ENCODE results near the gene SEC22C. TPM values are rescaled to one million over a fixed set of nuclear protein-coding genes. Genes with fewer than 3 reads are reported as not detected.
"Not testable (repeated sequence)": the region's sequence is repeated elsewhere in the genome, so short reads cannot be mapped to it uniquely, and the experiment has no call there.

Gene SEC22C
- total RNA-seq, 2 experiments from 2014 or later, result 56.0 to 58.9 TPM

DNA sequence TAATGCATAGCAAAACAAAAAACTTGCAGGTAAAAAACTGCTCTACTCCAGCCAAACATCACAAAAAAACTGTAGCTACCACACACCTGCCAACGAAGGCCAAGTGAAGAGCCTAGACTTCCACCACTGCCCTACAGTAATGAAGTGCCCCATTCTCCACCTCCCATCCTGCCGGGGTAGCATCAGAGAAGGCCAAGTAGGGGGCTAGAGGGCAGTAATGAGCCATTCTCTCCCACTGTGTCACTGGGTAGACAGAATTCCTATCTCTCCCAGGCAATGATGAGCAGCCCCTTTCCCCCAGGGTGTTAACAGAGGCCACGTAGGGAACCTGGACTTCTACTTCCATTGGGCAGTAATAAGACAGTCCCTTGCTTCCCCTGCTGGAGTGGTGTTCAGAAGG is 9.5 kb downstream of the SEC22C start:
- Mint-ChIP-seq H3K36me3 (ENCODE audit: low read depth) (peaks cover 69% of the 10 kb centered on the region), H3K27ac (no peak overlapping the region), H3K4me1 (peaks cover 34% of the 10 kb centered on the region), H3K9me3 (peaks cover 19% of the 10 kb centered on the region), H3K27me3 (no peaks in the 10 kb centered on the region), H3K4me3 (no peak overlapping the region)
- DNase-seq, result no peak
- CTCF ChIA-PET, result interaction anchor here (0.6 to 0.7 kb wide), 2 partner anchors 10 to 563 kb away, joined by 3 to 7 read pairs; no protein-coding TSS in a partner anchor
- POLR2A ChIA-PET, result no interaction called here

DNA sequence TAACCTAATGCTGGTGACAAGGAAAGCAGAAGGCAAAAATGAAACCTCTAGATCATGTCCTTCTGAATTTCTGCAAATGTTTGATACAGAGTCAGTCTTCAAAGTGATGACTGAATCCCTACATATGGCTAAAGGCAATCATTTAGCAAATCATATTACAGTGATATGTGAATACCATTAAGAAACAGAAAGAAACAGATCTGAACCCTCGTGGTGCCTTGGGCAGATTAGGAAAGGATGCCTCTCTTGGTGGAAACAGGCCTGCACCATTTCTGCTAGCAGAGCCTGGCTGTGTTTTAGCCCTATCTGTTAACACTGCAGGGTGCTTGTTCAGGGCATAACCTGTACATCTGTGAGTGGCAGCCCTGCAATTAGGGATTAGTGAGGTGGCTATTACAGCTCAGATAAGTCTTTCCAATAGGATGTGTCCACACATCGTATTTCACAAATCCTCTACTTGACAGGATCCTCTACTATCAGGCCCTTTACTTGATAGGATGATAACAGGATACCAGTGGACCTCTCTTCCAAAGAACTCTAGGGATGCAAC is 12.1 kb downstream of the SEC22C start:
- peaks cover 8% of the 10 kb centered on the region for H3K9me3 Mint-ChIP-seq
- H3K4me3 Mint-ChIP-seq, result no peak overlapping the region
- H3K27me3 Mint-ChIP-seq, result no peaks in the 10 kb centered on the region
- ChIA-PET CTCF (no interaction called here), POLR2A (no interaction called here)
- no peak overlapping the region for H3K27ac Mint-ChIP-seq
- peaks cover 62% of the 10 kb centered on the region for H3K36me3 Mint-ChIP-seq (ENCODE audit: low read depth)
- H3K4me1 Mint-ChIP-seq, result peaks cover 24% of the 10 kb centered on the region
- DNase-seq, result no peak

DNA sequence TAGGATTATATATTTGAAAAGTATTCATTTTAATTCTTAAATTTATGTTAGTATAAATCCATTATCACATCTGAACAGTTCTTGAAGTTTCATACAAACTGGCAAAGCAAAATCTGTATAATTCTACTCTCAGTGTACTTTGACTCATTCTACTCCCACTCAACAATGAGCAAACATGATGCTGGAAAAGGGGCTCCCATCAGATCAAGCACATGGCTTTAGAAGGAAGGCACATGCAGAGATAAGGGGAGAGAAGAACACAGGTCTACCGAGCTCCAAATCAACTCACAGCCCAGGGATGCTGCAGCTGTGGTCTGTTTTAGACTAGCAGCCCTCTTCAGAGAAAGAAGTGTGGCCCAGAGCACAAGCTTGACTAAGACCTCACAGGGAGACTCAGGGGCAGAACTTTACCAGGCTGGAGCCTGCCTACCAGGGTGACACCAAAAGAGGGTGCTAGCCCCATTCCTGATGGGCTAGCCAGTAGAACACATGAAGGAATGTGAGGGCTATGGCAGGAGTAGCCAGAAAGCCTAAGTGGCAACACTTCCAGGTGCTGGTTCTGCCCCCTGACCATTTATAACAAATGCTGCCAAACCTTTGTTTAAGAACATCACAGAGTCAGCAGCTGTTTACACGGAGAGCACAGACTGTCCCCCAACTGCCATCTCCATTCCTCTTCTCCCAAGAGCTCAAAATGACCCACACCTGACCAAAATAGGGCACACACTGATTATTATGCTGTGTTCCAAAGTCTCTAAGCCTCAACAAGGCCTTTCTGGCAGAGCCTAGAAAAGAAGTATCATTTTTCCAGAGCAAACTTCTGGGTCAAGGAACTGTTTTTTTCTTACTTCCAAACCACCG is 19.5 kb downstream of the SEC22C start:
- Mint-ChIP-seq H3K27ac (peak overlapping the region; percentile 63), H3K4me3 (no peak overlapping the region), H3K9me3 (no peaks in the 10 kb centered on the region), H3K36me3 (ENCODE audit: low read depth) (peaks cover 54% of the 10 kb centered on the region), H3K27me3 (no peaks in the 10 kb centered on the region), H3K4me1 (peaks cover 9% of the 10 kb centered on the region)
- POLR2A ChIA-PET, result interaction anchor here (1.4 kb wide), 1 partner anchor 19 kb away, joined by 3 read pairs; the partner anchor contains the start of gene SEC22C
- CTCF ChIA-PET, result interaction anchor here (0.6 to 1.0 kb wide), 2 partner anchors 10 to 101 kb away, joined by 3 read pairs; no protein-coding TSS in a partner anchor
- DNase-seq, result no peak

DNA sequence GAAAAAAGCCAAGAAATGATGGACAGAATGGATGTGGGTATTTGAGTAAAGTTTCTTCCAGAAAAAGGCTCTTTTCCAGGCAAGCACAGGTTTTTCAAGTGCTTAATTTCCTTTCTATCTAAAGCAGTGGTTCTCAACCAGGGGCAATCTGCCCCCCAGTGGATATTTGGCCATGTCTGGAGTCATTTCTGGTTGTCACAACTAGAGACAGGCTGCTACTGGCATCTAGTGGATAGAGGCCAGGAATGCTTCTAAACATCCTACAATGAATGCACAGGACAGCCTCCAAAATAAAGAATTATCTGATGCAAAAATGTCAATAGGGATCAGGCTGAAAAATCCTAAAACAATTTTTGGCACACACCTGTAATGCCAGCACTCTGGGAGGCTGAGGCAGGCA is 23.9 kb downstream of the SEC22C start:
- Mint-ChIP-seq H3K9me3 (no peaks in the 10 kb centered on the region), H3K4me1 (peaks cover 36% of the 10 kb centered on the region), H3K27ac (peak overlapping the region; percentile 62), H3K4me3 (no peak overlapping the region), H3K27me3 (no peaks in the 10 kb centered on the region), H3K36me3 (ENCODE audit: low read depth) (peaks cover 62% of the 10 kb centered on the region)
- ChIA-PET CTCF (interaction anchor here (0.7 to 0.8 kb wide), 2 partner anchors 10 to 246 kb away, joined by 5 to 6 read pairs; partner anchors contain the start of gene HIGD1A), POLR2A (no interaction called here)
- DNase-seq, result peak; percentile 62

DNA sequence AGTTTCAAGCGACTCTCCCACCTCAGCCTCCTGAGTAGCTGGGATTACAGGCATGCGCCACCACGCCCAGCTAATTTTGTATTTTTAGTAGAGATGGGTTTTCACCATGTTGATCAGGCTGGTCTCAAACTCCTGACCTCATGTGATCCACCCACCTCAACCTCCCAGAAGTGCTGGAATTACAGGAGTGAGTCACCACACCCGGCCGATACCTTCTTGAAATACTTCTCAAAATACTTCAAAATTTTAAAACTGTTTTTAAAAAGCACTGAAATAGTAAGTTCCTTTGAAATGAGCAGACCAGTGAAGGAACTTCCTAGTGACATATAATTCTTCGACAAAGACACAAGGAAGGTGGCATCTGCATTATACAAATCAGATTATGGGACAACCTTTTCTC is 24.9 kb downstream of the SEC22C start:
- Mint-ChIP-seq H3K4me1 (peaks cover 36% of the 10 kb centered on the region), H3K27ac (peak overlapping the region; percentile 96), H3K4me3 (peak overlapping the region; percentile 47), H3K36me3 (ENCODE audit: low read depth) (peaks cover 62% of the 10 kb centered on the region)
- DNase-seq, H3K9me3 Mint-ChIP-seq, H3K27me3 Mint-ChIP-seq, POLR2A ChIA-PET: not testable (repeated sequence)
- CTCF ChIA-PET, result interaction anchor here (0.6 kb wide), 1 partner anchor 10 kb away, joined by 3 read pairs; no protein-coding TSS in a partner anchor

DNA sequence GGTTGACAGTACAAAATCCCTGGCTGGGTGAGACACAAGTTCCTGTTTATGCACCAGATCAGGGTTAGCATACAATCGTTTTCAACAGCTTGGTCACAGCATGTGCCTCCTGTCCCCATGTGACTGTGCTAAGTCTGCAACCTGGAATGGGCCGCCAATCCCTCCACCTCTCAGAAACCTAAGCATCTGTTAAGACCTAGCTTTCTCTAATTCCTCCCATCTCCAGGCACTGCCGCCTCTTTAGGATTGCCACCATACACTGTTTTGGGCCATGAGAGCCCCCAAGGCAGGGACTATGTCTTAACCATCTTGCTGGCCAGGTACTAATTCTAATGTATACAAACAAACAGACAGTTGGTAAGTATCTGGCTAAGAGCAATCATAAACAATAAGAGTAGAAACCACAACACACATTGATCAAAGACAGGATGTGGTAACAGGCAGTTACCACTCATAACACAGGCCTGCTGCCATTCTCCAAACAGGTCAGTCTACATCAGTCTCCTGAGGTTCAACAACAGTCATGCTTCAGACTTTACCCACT is 25.6 kb downstream of the SEC22C start:
- peaks cover 59% of the 10 kb centered on the region for H3K36me3 Mint-ChIP-seq (ENCODE audit: low read depth)

DNA sequence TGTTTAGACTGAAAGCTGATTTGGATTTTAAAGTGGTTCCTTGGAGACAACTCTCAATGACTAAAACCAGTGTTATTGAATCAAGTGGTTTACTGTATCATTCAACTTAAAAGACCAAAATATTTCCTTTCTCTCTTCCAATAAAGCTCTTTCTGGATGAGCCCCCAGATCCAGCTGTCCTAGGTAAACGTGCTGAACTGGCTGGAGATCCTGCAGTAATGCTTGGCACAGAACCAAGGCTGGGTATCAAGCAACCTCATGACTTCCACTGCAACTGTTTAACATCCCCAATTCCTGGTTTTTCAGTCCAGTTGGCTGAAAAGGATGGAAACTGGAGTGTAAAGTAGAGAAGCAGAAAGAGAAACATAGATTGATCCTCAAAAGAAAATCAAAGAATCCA is 28.9 kb downstream of the SEC22C start:
- no peak for DNase-seq
- ChIA-PET CTCF (no interaction called here), POLR2A (no interaction called here)
- no peaks in the 10 kb centered on the region for H3K27me3 Mint-ChIP-seq
- no peaks in the 10 kb centered on the region for H3K9me3 Mint-ChIP-seq
- H3K4me1 Mint-ChIP-seq, result peaks cover 36% of the 10 kb centered on the region
- H3K4me3 Mint-ChIP-seq, result no peak overlapping the region
- peak overlapping the region; percentile 28 for H3K27ac Mint-ChIP-seq
- peaks cover 48% of the 10 kb centered on the region for H3K36me3 Mint-ChIP-seq (ENCODE audit: low read depth)

More for the DNA sequence above, 25.6 kb downstream of the SEC22C start:
- ChIA-PET CTCF (interaction anchor here (0.6 kb wide), 1 partner anchor 11 kb away, joined by 3 read pairs; no protein-coding TSS in a partner anchor), POLR2A (no interaction called here)
- Mint-ChIP-seq H3K27ac (peak overlapping the region; percentile 96), H3K9me3 (no peaks in the 10 kb centered on the region), H3K27me3 (no peaks in the 10 kb centered on the region), H3K4me1 (peaks cover 36% of the 10 kb centered on the region), H3K4me3 (peak overlapping the region; percentile 47)
- DNase-seq, result peak; percentile 75

DNA sequence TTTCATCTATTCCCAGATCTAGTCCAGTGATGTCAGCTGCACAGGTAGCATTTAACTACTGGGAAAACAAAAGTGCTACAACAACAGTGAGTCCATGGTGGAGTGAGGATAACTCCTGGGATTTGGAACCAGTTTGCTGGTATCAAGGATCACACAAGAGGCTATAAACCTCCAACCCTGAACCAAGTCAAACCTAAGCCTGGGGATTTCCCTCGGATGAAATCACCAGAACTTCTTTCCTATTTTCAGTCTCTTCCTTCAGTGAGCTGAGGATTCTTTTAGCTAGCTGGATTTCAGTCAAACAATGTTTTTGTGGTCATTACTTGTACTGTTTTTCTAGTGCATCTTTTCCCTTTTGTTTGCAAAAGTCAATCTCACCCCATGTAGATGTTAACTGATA is 31.5 kb downstream of the SEC22C start:
- H3K27me3 Mint-ChIP-seq, result no peaks in the 10 kb centered on the region
- H3K27ac Mint-ChIP-seq, result no peak overlapping the region
- peaks cover 11% of the 10 kb centered on the region for H3K4me1 Mint-ChIP-seq
- DNase-seq, result no peak
- no peaks in the 10 kb centered on the region for H3K9me3 Mint-ChIP-seq
- no peak overlapping the region for H3K4me3 Mint-ChIP-seq
- H3K36me3 Mint-ChIP-seq (ENCODE audit: low read depth), result peaks cover 31% of the 10 kb centered on the region
- POLR2A ChIA-PET, result no interaction called here
- CTCF ChIA-PET, result interaction anchor here (0.8 kb wide), 1 partner anchor 48 kb away, joined by 4 read pairs; the partner anchor contains the start of gene VIPR1

DNA sequence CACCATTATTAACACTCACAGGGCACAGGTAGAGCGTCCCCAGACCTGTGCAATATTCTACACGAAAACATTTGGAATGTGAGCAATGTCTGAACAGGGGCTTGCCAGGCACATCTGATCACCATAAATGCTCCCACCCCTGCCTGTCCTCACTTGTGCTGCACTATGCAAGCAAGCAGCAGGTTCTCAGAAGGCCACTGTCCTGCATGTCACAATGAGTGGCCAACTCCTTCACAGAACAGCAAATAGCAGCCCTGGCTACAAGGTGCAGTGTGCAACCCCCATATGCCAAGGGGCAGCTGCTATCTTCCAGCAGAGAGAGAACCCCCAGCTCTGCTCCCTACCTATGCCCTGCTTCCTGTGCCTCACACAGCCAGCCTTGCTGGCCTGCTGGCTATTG is 32.6 kb downstream of the SEC22C start:
- CTCF ChIA-PET, result interaction anchor here (0.6 to 1.1 kb wide), 2 partner anchors 8 to 279 kb away, joined by 3 read pairs; no protein-coding TSS in a partner anchor
- no peak overlapping the region for H3K27ac Mint-ChIP-seq
- H3K27me3 Mint-ChIP-seq, result no peaks in the 10 kb centered on the region
- no peak overlapping the region for H3K4me3 Mint-ChIP-seq
- H3K4me1 Mint-ChIP-seq, result peaks cover 6% of the 10 kb centered on the region
- peaks cover 26% of the 10 kb centered on the region for H3K36me3 Mint-ChIP-seq (ENCODE audit: low read depth)
- POLR2A ChIA-PET, result no interaction called here
- DNase-seq, result no peak
- no peaks in the 10 kb centered on the region for H3K9me3 Mint-ChIP-seq

DNA sequence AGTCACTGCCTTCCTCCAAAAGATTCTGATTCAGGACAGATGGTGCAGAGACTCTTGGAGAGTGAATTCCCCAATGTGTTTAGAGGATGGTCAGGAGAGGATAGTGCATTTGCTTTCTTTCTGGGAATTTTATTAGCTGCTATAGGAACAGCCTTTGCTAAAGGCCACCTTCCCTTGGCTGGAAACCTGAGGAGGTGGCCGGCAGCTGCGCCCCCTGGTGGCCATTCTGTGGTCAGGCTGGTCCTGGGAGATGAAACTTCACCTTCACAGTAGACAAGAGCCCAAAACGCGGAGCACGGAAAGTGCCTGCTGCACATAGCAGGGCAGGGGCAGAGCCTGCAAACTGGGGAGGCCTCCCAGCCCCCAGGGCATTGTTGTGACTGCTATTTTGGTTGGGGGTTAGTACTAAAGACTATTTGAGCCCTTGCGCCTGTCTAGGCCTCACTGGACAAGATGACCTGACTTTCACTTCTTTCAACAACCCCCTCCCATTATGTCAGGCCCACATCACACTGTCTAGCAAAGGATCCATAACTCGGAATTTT is 34.3 kb downstream of the SEC22C start:
- peak; percentile 65 for DNase-seq
- Mint-ChIP-seq H3K27me3 (no peaks in the 10 kb centered on the region), H3K27ac (peak overlapping the region; percentile 10), H3K36me3 (ENCODE audit: low read depth) (peaks cover 11% of the 10 kb centered on the region), H3K4me3 (no peak overlapping the region), H3K9me3 (no peaks in the 10 kb centered on the region), H3K4me1 (peaks cover 2% of the 10 kb centered on the region)
- ChIA-PET CTCF (interaction anchor here (1.2 to 2.3 kb wide), 4 partner anchors 10 to 46 kb away, joined by 3 to 13 read pairs (median 5); no protein-coding TSS in a partner anchor), POLR2A (no interaction called here)

DNA sequence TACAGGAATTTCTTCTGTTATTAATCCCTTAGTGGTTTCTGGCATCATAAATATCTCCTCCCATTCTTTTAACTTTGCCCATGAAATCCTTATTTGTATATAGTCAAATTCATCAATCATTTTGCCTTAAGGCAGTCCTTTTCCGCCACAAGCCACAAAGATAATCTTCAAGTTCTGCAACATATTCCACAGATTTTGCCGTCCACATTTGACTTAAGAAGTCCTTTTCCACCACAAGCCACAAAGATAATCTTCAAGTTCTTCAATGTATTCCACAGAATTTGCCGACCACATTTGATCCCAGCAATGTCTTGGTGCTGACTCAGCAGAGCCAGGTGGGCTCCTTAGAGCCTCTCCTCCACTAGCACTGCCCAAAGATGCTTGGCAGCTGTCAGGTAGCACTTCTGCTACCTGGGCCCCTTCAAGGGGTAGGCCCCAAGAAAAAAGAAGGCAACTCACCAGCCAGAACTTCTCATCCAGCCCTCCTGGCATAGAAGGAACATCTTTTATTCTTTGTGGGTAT is 35.0 kb downstream of the SEC22C start:
- Mint-ChIP-seq H3K36me3 (ENCODE audit: low read depth) (peaks cover 11% of the 10 kb centered on the region), H3K9me3 (no peaks in the 10 kb centered on the region), H3K4me1 (peaks cover 2% of the 10 kb centered on the region), H3K27ac (no peak overlapping the region), H3K4me3 (no peak overlapping the region), H3K27me3 (no peaks in the 10 kb centered on the region)
- POLR2A ChIA-PET, result no interaction called here
- CTCF ChIA-PET, result interaction anchor here (0.9 to 2.3 kb wide), 6 partner anchors 10 to 45 kb away, joined by 3 to 13 read pairs (median 4); no protein-coding TSS in a partner anchor
- no peak for DNase-seq

DNA sequence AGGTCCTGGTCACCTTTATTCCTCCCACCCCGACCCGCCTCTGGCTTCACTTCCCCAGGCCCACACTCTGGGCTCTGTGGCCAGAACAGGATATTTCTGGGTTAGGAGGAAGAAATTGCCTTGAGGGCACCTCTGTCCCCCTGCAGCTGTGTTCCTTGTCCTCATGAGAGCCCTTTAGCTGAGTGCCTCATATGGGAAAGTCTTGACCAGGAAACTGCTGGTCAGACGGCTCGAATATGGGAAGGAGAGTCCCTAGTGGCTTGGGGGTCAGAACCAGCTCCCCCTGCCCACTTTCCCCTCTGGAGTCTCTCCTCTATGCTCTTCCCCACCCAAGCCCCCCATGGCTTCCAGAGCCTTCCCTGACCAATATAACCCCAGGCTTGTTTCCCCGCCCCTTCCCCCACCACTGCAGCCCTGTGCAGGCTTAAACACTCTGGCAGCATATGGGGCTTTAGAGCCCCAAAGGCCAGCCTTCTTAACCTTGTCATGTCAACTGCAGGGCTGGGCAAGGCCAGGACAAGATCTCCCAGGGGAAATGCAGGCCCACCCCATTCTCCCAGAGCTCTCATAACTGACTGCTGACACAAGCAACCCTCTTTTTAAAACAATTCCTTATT is 36.4 kb downstream of the SEC22C start:
- Mint-ChIP-seq H3K27me3 (no peaks in the 10 kb centered on the region), H3K4me1 (no peaks in the 10 kb centered on the region), H3K9me3 (no peaks in the 10 kb centered on the region), H3K36me3 (ENCODE audit: low read depth) (peaks cover 6% of the 10 kb centered on the region), H3K4me3 (no peak overlapping the region), H3K27ac (no peak overlapping the region)
- ChIA-PET POLR2A (interaction anchor here (0.7 kb wide), 1 partner anchor 142 kb away, joined by 4 read pairs; no protein-coding TSS in a partner anchor), CTCF (interaction anchor here (1.6 kb wide), 1 partner anchor 32 kb away, joined by 4 read pairs; no protein-coding TSS in a partner anchor)
- DNase-seq, result no peak
